Measurements from ENCODE around the gene CLMN.
A peak's percentile ranks its signal among the peaks of the same experiment; 100 is the strongest.
"Not testable (repeated sequence)": the region's sequence is repeated elsewhere in the genome, so short reads cannot be mapped to it uniquely, and the experiment has no call there.

The CLMN gene

GRCh38 chr14:95157048-95157326, 162.7 kb downstream of the CLMN start:
- no peak for DNase-seq

GRCh38 chr14:95156161-95157047, 163.3 kb downstream of the CLMN start:
- DNase-seq = peak in 10 of 14 donors; percentile 28 to 80 (median 46)

- DNase-seq = no peak
These were observed 164.7 kb downstream of the CLMN start for GRCh38 chr14:95155045-95155444.

GRCh38 chr14:95153866-95154265, 165.8 kb downstream of the CLMN start:
- no peak for DNase-seq

- no peak for DNase-seq
These were observed 168.1 kb downstream of the CLMN start for GRCh38 chr14:95151561-95151960.

GRCh38 chr14:95150910-95151309, 168.8 kb downstream of the CLMN start:
- DNase-seq = no peak

GRCh38 chr14:95149441-95149840, 170.3 kb downstream of the CLMN start:
- no peak for DNase-seq

- DNase-seq = no peak
These were observed 172.1 kb downstream of the CLMN start for GRCh38 chr14:95147597-95147996.

GRCh38 chr14:95146079-95146771, 173.5 kb downstream of the CLMN start:
- no peak for DNase-seq

- no peak for DNase-seq
These were observed 174.9 kb downstream of the CLMN start for GRCh38 chr14:95144849-95145248.

GRCh38 chr14:95143808-95144620, 175.7 kb downstream of the CLMN start:
- DNase-seq = no peak

- no peak for DNase-seq
These were observed 177.5 kb downstream of the CLMN start for GRCh38 chr14:95142208-95142607.

- DNase-seq = no peak
These were observed 178.0 kb downstream of the CLMN start for GRCh38 chr14:95141684-95142083.

- no peak for DNase-seq
These were observed 179.4 kb downstream of the CLMN start for GRCh38 chr14:95140060-95140858.

GRCh38 chr14:95138876-95139275, 180.8 kb downstream of the CLMN start:
- no peak for DNase-seq

GRCh38 chr14:95138455-95138854, 181.3 kb downstream of the CLMN start:
- DNase-seq = not testable (repeated sequence)

- DNase-seq = peak in 2 of 14 donors; percentile 15 to 23
These were observed 181.9 kb downstream of the CLMN start for GRCh38 chr14:95137804-95138167.

- no peak for DNase-seq
These were observed 182.4 kb downstream of the CLMN start for GRCh38 chr14:95137164-95137803.

GRCh38 chr14:95136631-95137030, 183.1 kb downstream of the CLMN start:
- DNase-seq = no peak

GRCh38 chr14:95134304-95134933, 185.3 kb downstream of the CLMN start:
- DNase-seq = no peak

GRCh38 chr14:95133282-95133681, 186.4 kb downstream of the CLMN start:
- DNase-seq = no peak
